GM21717 (cell line): ENCODE measurements around the gene NEURL1B.

Experiments used
- ATAC-seq: cut with Tn5 transposase; IDR thresholded peaks from one replicate; pipeline ENCODE4 v1.9.1; 2021; ENCODE audit warnings: mild to moderate bottlenecking, moderate library complexity; ENCODE audit not compliant: unreplicated experiment

NEURL1B gene

DNA sequence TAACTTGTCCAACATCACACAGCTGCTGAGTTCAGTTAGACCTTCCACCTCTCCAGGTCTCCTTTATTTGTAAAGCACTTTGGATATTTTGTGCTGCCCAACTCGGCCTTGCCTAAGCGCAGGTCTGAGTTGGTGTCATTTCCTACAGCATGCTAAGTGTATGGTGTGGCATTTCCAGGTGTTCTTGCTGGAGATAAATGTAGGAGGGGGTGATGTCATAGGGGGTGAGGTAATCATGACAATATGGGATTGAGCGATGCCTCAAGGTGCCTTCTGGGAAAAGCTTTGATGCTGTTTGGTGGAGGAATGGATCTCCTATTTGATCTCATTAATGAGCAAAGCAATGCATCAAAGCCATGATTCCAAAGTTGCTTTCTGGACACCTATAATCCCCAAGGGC is 32.3 kb upstream of the NEURL1B start:
- no peak for ATAC-seq

DNA sequence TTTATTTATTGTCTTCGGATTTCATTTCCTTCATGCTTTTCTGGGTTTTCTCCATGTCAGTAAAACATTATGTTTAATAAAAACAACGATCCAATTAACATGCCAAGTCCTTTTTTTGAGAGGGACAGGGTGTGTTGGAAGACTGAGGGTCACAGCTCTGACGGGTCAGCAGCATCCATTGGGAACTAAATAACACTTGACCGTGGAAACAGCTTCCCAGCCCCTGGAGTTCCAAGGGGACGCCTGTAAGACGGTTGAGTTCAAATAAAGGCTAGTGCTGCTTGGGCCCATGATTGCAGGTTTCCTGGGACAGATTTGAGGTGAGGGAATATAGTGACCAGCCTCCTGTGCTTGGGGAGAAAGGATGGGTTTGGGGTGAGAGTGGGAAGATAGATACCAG is 30.4 kb upstream of the NEURL1B start:
- ATAC-seq = no peak

DNA sequence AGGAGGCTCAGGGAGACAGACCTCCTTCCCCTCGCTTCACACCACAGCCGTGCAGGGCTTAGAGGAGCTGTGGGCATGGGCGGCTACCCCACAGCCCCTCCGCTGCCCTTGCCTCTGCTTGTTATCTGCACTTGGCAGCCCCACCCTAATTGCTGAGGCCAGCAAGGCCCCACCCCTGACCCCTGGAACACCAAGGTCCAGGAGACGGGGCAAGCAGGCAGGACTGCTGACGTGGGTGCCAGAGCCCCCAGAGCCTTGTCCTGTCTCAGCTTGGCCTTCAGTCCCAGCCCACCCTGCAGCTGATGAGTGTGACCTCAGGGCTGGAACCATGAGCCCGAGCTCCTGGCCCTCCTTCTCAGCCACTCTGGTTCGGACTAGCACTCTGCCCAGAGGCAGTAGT is 29.1 kb upstream of the NEURL1B start:
- ATAC-seq = no peak

DNA sequence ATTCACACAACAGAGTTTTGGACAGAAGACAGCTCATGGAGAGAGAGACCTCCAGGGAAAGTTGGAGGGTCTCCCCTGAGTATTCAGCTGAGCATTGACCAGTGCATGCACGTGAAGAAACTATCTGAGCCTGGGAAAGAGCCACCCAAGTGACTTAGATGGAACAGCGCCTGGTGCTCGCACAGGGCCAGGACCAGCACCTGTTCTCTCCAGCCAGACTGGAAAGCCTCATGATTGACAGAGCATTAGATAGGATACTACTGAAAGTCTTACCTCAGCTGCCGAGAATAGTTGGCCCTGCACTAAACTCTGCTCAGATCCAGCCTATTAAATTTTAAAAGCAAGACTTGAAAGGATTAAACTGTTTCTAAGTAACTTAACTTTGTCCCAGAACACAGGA is 28.3 kb upstream of the NEURL1B start:
- no peak for ATAC-seq

DNA sequence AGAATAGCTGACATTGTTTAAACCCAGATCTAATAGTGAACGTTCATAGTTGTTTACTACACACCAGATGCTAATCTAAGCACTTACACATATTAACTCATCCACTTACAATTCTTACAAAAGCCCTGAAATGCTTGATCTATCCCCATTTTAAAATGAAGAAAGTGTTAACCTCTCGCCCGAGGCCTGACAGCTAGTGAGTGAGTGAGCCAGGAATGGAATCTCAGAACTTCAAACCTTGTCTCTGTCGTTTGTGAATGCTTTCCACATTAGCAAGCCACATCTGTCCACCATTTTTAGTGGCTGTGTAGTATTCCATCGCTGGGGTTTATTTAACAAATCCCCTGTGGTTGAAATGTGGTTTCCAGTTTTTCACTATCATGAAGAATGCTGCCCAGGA is 24.9 kb upstream of the NEURL1B start:
- no peak for ATAC-seq

DNA sequence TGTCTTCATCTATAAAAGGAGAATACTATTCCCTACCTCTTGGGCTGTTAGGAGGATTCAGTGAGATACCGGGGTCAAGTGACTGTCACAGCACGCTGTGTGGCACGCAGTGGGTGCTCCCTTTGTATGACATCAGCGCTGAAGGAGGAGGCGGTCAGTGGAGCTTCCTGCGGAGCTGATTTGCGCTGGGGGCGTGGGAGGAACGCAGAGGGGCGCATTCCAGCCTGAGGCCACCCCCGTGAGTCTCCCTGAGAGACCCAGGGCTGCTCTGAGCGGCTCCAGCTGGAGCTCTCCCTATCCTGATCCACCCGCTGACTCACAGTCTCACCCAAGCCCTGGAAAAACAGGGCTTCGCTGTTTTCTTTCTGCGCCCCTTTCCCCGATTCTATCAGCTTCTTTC is 24.3 kb upstream of the NEURL1B start:
- ATAC-seq = no peak

DNA sequence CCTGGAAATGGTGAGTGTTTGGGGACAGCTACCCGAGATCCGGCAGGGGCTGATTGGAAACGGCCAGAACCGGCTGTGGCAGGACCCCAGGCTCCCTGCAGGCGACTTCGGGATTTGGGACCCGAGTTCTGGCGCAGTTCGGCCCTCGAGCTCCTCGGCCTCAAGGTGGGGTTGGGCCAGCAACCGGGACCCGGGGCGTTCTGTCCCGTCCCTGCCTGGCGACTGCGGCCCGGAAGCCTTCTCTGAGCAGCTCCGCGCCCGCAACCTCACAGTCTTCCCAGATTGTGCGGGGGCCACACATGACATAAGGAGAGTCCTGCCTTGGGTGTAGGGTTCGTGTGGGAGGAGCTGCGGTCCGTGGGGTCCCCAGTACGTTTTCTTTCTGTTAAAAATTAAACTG is 23.2 kb upstream of the NEURL1B start:
- no peak for ATAC-seq

DNA sequence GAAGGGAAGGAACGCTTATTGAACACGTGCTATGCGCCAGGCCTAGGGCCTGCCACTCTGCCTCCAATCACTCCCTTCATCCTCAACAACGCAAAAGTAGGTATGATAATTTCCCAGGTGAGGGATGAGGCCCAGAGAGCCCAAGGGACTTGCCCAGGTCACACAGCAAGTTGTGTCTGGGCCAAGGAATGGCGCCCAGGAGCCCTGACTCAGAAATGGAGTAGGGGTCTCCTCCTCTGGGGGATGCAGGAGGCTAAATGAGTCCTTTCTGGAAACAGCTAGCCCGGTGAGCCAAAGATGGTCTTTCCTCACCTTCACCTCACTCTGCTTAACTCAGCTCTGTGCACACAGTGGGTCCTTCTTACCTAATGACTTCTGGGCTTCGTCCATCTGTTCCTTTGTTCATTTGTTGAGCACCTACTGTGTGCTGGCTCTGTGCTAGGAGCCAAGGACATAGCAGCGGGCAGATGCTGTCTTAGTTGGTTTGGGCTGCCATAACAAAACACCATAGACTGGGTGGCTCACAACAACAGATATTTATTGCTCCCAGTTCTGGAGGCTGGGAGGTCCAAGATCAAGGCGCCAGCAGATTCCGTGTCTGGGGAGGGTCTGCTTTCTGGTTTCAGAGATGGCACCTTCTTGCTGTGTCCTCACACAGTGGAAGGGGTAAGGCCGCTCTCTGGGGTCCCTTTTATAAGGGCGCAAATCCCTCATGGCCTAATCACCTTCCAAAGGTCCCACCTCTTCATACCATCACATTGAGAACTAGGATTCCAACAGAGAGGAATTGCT is 22.3 kb upstream of the NEURL1B start:
- no peak for ATAC-seq

DNA sequence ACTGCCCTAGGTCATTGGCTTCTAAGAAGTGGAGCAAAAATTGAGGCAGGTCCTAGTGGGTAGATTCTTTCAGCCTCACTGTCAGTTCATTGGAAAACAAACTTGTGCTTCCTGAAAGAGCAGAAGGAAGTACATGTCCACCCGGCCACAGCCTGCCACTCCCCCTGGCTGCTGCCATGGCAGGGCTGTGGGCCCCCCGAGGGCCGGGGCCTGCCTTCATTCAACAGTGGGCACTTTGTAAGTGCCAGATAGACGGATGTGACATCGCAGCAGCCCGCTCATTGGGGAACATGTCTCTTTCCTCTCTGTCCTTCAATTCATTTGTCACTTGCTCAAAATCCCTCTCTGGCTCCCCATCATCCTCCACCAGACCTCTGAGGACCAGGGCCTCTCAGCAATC is 20.6 kb upstream of the NEURL1B start:
- no peak for ATAC-seq

DNA sequence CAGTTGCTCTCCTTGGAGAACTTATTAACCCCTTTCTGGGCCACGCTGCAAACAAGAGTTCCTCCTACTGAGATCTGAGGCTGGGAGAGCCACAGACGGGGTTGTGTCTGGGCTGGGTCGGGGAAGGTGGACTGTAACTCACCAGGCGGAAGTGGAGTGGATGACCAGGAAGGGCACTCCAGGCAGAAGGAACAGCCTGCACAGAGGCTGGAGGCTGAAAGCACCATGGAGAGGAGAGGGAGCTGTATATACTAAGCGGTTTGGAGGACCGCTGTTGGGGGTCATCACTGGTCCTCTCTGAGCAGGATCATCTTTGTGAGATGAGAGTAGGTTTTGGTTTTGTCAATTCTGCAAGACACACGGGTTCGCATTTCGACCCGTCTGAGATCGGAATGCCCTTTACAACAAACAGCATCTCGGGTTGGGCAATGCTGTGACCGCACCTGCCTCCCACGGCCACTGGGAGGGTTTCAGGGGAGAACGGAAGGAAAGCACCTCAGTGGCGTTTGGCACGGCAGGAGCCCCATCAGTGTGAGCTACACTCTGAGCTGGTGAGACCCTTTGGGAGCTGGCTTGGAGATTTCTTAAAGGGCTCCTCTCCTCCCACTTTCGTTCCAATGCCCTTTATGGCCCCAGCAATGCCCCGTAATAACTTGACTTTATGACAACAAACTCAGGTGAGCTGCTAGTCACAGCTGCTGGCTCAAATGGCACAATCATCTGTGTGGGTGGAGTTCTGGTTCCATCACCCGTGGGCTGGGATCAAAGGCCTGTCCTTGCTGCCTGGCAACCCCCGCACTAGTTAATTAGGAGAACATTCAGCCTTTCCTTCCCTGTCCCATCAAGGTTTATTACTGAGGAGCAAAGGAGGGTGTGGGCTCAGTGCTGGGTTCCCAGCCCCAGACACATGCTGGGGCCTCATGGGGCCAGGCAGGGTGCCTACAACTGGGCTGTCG is 18.7 kb upstream of the NEURL1B start:
- no peak for ATAC-seq

DNA sequence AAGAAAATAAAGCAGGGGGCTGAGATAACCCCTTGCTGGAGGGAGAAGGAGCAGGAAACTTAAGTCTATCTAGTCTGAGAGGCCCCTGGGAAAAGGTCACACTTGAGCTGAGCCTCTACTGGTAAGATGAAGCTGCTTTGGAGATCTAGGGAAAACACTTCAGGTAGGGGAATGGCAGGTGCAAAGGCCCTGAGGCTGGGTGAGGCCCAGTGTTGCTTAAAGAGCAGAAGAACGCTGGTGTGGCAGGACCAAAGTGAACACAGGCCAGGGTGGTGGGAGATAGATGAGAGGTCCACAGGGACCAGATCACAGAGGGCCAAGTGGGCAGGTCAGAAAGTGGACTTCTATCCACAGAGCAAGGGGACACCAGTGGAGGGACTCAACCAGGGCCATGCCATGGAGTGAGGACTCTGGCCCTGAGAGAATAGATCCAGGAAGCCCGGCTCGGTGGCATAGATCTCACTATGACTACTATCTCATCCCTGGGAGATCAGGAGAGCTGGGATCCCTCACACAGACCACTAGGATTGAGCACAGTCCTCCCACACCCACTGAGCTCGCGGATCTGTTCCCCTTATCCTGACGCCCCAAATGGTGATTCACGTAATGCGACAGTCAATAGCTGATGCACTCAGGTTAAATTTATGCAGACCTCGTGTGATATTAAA is 17.6 kb upstream of the NEURL1B start:
- no peak for ATAC-seq

DNA sequence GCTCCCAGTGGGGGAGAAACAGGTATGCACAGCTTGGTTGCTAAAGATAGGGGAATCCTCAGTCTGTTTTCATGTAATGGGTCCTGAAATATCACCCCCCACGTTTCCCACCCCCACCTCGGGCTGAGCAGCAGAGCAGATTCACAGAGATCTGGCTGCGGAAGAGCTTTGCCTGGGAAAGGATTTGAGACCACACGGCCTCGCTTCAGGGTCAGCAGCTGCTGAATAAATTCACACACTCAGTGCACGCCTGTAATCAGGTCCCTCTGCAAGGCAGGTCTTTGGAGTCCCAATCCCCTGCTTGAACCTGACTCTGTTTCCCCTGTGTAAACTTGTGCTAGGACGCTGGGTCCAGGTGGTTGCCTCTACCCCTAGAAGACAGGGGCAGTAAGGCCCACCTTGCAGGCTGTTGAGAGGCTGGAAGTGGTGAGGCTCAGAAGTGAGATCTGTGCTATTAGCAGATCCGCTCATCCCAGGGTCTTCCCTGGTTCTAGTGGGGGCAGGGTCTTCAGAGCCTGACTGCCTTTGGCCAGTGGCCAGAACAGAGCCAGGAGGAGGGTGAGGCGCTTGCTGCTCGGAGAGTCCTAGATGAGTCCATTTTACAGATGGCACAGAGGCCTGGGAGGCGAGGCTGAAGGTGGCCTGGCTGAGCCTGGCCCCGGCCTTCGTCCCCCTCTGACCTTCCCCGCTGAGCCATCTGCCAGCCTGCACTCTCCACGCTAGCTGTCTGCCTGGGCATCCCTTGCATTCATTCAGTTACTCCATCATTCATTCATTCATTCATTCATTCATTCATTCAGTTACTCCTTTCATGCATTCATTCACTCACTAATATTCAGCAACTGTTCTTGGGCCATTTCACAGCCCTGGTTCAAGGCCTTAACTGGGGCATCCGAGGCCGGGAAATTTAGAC is 16.7 kb upstream of the NEURL1B start:
- ATAC-seq = no peak

DNA sequence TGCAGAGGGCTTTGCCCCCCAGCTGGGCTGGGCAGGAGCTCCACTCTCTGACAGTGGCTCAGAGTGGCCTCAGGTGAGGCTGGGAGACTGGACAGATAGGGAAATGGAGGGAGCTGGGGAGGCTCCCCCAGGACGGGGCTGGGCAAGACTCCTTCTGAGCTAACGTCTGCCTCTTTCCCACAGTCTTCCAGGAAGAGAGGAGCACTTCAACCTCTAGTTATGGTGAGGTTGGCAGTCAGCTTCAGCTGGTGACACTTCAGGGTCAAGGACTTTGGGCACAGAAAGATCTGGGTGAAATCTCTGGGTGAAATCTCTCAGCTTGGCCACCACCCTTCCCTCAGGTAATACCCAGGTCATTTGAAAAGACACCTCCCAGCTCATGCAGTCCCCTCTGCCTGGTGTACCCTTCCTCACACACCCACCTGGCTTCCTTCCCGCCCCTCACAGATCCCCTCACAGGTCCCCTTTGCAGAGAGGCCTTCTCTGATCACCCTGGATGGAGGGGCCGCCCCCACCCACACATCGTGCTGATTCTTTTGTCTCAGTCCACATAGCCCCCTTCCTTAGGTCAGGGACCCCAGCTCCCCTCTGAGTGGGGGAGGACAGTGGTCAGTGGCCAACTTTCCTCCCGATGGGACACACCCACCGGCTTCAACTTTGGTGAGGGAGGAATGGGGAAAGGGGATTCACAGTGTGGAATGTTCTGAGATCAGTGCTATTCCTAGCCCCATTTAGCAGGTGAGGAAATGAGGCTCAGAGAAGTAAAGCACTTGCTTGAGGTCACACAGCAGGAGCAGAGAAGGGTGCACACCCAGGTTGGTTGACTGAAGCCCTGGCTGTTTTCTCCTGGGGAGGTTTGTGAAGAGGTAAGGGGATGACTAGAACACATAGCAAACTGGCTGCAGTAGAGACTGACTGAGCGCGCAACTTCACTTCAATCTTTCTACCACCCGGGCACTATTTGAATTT is 15.8 kb upstream of the NEURL1B start:
- ATAC-seq = no peak

DNA sequence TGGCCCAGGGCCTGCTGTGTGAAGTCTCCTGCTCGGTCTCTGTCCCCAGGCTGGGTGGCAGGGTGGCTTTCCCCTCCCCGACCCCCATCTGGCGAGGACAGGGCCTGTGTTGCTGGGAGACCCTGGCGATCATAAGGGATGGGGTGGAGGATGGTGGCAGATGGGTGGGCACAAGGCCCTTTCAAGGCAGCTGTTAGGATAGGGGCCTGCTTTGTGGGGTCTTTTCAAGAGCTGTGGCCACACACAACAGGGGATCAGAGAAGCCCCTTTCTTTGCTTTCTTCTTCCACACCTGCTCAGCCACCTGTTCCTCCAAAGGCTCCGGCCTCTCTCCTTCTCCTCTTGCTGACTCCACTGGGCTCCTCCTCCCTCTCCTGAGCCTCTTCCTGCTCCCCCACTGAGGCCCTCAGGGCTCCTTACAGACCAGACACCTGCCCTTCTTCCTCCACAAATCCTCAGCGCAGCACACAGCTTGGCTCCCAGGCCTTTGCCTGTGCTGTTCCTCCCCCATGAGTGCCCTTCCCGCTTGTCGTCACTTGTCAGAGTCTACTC is 15.0 kb upstream of the NEURL1B start:
- ATAC-seq = no peak

DNA sequence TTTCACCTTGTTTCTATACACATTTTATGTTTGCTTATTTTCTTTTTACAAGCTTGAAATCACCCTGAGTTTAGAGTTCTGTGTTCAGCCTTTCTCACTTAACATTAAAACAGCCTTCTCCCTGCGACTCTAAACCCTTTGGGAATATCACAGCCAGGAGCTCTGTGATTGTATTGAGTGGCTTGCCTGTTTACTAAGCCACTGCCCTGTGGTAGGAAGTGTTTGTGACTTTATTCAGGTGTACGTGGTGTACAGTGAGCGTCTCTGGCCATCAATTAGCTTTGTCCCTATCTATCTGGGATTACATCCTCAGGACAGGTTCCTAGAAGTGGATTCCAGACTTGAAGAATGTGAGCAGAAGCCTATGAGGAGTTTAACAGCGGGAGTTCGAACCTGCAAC is 11.0 kb upstream of the NEURL1B start:
- ATAC-seq = no peak

DNA sequence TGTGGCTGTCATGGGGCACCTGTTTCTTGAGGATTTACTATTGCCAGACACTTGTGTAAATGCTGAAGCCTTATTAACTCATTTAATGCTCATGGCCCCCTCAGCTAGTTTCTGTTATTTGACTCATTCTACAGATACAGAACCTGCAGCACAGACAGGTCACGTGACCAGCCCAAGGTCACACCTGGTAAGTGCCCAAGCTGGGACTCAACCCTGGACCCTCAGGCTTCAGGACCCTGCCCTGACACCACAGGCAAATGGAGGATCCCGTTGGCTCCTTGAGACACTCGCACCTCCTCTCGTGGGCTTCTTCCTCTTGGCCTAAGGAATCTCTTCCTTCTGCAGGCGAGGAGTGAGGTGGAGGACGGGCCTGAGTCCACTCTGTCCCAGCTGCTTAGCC is 10.6 kb upstream of the NEURL1B start:
- no peak for ATAC-seq

DNA sequence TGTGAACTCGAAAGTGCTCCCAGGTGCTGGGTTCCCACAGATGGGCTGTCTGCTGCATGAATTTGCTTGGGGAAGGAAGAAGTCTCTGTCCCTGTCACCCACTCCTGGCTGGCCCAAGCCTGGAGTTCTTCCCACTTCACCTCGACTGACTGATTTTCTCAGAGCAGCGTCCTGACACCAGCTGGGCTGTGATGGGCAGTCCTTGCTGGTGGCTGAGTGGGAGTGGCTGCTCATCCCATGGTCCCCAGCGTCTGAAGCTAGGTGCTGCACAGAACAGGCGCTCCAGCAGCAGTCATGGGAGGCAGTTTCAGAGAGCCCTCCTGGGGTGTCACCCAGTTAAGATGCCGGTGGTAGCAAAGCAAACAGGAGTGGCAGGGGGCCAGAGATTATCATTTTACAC is 10.1 kb upstream of the NEURL1B start:
- no peak for ATAC-seq

DNA sequence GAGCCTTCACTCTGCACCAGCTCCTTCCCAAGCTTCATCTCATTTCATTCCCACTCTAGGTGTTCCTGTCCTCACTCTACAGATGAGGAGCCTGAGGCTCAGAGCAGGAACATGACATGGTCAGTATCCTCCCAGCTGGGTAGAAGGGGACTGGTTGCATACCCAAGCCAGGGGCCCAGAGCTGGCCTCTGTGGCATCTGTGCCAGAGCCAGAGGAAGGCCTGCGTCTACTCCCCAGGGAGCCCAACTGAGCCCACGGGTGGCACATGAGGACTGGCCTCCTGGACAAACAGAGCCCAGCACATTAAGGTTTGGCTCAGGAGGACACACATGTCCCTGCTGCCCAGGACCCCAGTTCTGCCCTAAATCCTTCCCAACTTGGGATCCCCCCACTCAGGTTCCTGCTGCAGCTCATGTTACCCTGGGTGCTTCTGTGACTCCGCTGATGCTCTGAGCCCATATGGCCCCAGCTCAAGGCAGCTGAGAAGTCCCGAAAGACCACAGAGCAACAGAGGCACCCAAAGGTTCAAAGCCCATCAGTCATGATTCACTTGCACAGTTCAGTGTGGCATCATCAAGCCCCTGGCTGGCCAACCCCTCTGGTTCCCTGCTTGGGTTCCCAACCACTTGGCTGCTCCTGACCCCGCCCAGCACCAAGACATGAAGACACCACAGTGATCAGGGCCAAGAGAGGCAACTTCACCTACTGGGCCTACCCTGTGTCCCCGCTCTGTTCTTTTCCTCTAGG is 8.5 kb upstream of the NEURL1B start:
- no peak for ATAC-seq
